HG02852 (cell line): Measurements from ENCODE around the gene CTNNA2.

Experiments used
- ATAC-seq: cut with Tn5 transposase; IDR thresholded peaks from one replicate; pipeline ENCODE4 v1.9.1; 2021; ENCODE audit warnings: mild to moderate bottlenecking, moderate library complexity; ENCODE audit not compliant: unreplicated experiment

CTNNA2 gene

DNA sequence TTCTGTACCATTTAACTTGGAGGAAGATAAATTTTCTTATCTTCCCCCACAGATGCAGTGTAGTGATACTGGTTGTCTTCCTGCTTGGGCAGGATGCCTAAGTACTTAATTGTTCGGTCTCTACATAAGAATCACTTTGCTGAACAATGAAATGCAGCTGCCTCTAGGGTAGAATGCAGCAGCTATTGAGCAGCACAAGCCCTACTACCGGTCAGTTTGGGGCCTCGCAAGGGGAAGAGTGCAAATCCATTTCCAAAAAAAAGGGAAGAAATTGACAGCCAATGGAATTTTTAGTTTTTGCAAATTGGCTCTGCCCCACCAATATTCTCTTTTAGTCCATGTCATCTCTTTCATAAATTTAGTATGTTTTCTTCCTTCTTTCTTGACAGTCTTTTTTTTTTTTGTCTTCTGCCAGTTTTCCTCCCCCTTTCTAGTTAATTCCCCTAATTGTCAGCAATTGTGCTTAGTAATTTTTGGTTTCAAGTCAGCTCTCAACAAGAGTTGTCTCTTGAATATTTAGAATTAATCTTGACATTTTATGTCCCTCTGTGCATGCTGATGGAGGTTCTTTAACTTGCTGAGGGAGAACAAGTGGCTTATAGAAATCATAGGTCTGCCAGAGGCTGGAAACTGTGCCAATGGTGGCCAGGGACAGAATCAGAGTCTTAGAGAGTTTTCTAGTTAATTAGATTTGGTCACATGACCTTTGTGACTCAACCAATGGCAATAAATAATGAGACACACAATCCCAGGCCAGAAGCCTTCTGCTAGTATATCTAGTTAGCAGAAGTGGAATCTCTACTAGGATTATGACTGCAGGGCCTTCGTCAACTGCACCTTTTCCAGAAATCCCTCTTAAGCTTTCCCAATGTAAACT is 270.0 kb downstream of the CTNNA2 start:
- no peak for ATAC-seq

DNA sequence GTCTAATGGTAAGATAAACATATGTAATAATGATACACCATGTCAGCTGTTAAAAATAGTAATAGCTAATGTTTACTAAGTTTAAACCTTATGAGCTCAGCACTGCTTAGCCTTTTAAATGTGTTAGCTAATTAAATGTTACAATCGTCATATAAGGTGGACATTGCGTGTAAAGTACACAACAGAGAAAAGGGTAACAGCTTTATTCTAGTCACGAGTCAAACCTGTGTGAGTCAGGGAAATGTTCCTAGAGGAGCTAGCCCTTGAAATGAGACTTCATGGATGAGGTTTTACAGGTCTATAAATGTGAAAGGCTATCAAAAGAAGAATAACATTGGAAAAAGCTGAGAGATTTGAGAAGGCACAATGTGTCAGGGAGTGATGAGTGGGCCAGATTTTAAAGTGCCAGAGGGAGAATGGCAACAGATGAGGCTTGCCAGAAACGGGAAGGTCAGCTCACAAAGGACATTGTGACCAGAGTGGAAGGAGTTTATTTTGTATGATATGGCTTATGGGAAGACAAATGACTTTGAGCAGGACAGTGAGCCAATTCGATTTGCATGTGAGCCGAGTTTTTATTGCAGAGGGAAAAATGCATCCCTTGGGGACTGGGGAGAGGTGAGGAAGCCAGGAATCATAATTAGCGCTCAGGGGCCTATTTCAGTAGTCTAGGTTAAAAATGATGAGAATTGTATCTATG is 276.3 kb downstream of the CTNNA2 start:
- no peak for ATAC-seq

GRCh38 chr2:79789811-79790210 is 277.0 kb downstream of the CTNNA2 start:
- ATAC-seq, result no peak

DNA sequence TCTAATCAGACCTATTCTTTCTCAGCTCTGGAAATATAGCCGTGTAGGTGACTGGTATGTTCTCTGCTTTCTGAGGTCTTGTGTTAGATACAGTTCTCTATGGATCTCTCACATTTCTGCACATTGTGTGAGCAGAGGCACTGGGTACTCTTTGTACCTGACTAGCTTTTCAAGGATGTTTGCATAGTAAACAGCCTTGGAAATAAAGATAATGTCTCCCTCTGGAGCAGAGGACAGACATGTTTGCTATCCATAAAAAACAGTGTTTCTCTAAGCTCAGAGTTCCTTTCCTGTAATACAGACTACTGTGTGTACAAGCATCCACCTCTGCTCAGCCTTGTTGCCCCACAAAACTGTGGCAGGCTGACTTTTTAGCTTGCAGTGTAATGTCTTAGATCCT is 279.2 kb downstream of the CTNNA2 start:
- no peak for ATAC-seq

DNA sequence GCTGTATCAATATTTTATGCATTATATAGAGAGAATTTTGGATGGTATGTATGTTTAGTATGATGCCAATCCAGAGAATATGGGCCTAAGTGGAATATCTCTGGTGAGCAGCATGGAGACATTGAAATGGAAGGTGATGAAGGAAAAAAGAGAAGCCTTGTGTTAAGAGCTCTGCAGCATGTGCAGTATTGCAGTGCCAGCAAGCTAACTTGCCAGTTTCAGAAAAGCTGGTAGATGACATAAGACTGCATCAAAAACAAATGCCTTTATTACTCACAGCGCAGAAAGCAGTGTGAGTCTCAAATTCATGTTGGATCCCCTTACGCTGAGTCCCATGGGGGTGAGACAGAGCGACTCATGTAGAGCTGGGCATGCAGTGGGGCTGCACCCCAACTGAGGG is 280.2 kb downstream of the CTNNA2 start:
- no peak for ATAC-seq

DNA sequence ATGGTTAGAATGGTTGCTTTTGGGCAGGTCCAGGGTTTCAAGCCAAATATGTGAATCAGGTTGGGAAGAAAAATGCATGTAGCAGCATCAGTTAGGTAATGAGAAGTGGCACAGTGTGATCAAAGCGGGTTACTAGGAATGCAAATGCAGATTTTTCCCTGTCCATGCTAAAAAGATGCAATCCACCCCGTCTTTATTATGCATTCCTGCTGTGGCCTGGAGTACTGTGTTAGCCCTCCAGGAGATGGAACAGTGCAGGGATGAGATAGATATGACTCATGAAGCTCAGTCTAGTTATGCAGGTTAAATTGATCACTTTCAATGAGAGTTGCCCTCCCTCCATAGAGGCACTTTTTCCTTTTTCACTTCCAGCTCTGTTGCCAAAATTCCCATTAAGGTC is 283.8 kb downstream of the CTNNA2 start:
- no peak for ATAC-seq

DNA sequence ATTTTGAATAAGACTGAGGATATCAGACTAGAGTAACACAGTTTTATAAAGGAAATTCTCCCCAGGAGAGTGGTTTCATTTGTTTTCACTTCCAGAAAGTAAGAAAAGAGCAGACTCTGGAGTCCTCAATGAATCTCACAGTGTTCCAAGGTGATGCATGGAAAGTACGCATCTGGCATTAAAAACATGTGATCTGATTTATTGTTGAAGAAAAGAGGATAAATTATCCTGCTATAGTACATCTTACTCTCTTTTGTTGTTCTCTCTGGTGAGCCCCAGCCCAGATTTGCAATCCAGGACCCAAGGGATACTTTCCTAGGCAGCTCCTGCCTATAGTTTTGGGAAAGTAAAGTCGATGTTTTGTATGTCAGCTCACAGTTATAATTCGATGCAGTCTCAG is 285.9 kb downstream of the CTNNA2 start:
- no peak for ATAC-seq

GRCh38 chr2:79799729-79800128 is 286.9 kb downstream of the CTNNA2 start:
- ATAC-seq, result no peak

GRCh38 chr2:79801082-79801481 is 288.2 kb downstream of the CTNNA2 start:
- no peak for ATAC-seq

DNA sequence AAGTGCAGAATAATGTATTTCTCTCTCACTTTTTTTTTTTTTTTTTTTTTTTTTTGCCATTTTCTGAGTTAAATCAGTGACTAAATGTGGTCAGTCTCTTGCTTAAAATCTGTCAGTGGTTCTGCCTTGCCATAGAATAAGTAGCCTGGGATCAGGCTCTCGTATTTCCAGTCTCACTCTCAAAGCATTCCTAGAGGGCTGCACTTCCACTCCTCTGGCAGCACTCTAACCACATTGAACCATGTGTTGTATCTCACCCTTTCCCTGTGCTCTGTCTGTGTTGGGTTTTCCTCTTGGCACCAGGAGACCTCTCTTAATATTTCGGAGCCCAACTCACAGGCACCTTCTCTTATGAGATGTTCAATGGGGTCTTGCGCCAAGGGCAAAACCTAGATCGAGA is 304.4 kb downstream of the CTNNA2 start:
- no peak for ATAC-seq

- ATAC-seq, result no peak
Observed at GRCh38 chr2:79820281-79820680, 307.4 kb downstream of the CTNNA2 start.

DNA sequence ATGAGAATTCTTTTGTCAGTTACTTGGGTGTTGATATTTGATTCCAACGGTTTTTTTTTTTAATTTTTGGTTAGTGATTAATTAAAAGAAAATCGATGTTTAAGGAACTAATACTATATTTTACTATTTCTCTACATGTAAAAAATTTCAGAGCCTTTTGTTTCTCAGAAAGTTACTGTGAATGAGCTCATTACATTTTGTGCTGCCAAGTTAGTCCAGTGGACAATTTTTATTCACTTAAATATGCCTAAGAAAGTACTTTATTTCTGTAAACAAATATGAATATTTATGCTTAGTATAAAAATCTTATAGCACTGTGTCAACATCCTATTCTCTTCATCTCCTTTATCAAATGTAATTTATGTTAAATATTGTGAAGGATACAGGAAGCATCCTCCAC is 309.3 kb downstream of the CTNNA2 start:
- no peak for ATAC-seq

GRCh38 chr2:79824086-79824786 is 311.4 kb downstream of the CTNNA2 start:
- ATAC-seq, result no peak

DNA sequence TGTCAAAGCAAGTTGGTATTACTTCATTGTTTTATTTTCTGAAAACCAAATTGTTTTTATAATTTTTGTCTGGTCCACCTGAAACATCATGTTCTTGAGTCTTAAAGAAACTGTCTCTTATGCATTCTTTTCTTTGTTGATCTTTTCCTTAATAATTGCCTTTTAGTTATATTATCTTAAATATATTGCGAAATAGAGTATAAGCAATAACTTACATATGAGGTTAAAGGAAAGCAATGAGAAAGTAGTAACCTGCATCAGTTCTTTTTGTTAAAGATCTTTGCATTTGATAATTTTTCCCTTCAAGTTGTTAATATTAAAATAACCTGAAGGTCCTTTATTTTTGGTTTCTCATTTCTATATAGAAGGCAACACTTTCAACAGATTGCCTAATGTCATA is 315.0 kb downstream of the CTNNA2 start:
- ATAC-seq, result no peak

DNA sequence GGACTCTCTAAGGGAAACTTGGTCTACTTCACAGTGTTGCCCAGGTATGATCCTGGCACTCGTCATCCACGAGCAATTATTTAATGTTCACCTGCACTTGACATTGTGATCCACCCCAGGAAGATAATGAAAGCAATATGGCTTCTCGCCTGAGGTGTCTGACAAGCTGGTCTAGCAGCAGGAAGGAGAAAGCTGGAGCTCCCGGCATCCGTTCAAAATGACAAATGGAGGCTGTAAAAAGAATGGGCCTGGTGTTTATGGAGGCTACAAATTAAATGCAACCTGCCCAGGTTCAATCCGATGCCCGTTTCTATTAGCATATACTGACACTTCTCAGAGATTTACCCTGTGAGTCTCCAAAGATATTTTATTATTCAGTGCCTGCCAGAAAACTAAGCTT is 317.6 kb downstream of the CTNNA2 start:
- ATAC-seq, result no peak

DNA sequence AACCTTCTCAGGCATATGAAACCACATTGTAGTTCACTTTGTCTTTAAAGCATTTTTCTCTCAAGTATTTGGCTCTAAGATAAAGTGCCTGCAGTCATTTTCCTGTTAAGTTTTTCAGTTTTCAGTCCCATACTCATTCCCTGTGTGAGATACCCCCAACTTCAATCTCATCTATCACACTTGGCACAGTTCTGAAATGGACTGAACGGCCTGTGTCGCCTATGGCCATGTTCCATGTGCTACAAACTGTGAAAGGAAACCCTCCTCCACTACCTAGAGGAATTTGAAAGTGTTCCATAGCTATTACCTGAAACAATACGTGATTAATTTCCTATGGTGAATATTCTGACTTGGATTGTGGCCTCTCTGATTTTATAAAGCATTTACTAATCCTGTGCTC is 319.1 kb downstream of the CTNNA2 start:
- ATAC-seq, result no peak

DNA sequence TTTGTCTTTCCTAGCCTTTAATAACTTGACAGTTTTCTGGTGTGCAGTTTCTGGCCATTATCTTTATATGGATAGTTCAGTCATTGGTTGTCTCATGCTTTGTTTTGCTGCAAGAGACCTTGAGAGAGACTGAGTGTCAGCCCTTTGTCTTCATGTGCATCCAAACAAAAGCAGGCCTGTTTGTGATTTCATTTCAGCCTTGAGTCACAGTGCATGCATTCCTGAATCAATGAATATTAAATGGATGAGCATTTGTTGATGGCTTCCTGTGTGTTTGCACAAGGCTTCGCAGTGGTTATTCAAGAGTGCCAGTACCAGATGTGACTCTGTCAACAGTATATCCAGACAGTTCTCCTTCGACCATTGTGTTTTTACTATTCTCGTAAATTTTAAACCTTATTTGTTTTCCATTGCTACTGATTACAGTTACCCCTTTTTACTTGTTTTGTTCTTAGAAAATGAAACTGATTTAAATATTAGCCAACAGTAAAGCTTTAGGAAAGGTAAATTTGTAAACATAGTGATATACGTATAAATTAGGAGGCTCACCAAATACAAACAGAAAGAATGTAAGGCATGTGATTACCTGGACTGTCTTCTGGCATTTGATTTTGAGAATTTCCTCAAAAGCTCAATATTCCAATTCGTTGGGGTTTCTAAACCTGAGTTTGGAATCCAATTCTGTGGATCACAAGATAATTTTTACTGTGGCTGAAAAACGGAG is 319.8 kb downstream of the CTNNA2 start:
- no peak for ATAC-seq

- no peak for ATAC-seq
Observed at GRCh38 chr2:79833235-79833878, 320.5 kb downstream of the CTNNA2 start.

DNA sequence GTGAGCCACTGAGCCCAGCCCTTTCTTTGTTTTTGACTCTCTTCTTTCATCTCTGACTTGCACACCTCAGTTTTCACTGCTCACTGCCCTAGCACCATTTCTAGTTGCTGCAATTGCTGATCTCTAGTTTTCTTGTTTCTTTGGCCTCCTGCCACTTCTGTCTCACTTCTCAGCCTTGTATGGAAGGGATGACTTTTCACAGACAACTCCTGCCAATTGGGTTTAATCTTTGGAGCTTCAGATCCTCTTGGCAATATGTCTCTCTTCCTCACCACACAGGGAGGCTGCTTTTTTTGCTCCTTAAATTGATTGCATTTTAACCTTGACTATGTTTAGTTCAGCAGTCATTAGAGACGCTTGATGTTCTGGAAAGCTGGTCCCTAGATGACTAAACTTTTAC is 323.1 kb downstream of the CTNNA2 start:
- no peak for ATAC-seq

GRCh38 chr2:79844011-79844410 is 331.2 kb downstream of the CTNNA2 start:
- ATAC-seq, result no peak

- no peak for ATAC-seq
Observed at GRCh38 chr2:79846878-79847277, 334.0 kb downstream of the CTNNA2 start.
